SJCRH30 (cell line): Measurements from ENCODE around the gene GARNL3. TPM values are rescaled to one million over a fixed set of nuclear protein-coding genes. Genes with fewer than 3 reads are reported as not detected.

ENCODE experiments used
- DNase-seq, 2 experiments: peaks; one replicate each; pipeline ENCODE4 v3.0.0-alpha.2; 2015 to 2020
- H3K27ac ChIP-seq: fragments of 250-450 bp; sonication (Bioruptor Pico); 2 replicates; pipeline ENCODE4 v1.5.1; 2020; ENCODE audit warnings: mild to moderate bottlenecking, moderate library complexity
- H3K27me3 ChIP-seq: fragments of 250-450 bp; sonication (Bioruptor Pico); 2 replicates; pipeline ENCODE4 v1.5.1; 2020; ENCODE audit warnings: mild to moderate bottlenecking, moderate library complexity
- H3K36me3 ChIP-seq: fragments of 250-450 bp; sonication (Bioruptor Pico); 2 replicates; pipeline ENCODE4 v1.5.1; 2020; ENCODE audit warnings: mild to moderate bottlenecking, moderate library complexity
- H3K4me1 ChIP-seq: fragments of 250-450 bp; sonication (Bioruptor Pico); 2 replicates; pipeline ENCODE4 v1.5.1; 2020; ENCODE audit warnings: mild to moderate bottlenecking, moderate library complexity
- H3K4me3 ChIP-seq: fragments of 250-450 bp; sonication (Bioruptor Pico); 2 replicates; pipeline ENCODE4 v1.5.1; 2020; ENCODE audit warnings: mild to moderate bottlenecking, moderate library complexity
- H3K9me3 ChIP-seq: fragments of 250-450 bp; sonication (Bioruptor Pico); replicated peaks from 2 replicates; pipeline ENCODE4 v1.5.1; 2020; ENCODE audit warnings: mild to moderate bottlenecking, moderate library complexity
- total RNA-seq: library from RNA; depleted of rRNA; stranded (reverse); fragments of >200 nt; shearing (Covaris generic); gene quantifications from 2 replicates; pipeline ENCODE4 v1.2.3, GENCODE V29; 2014; rRNA removed

GARNL3 gene
- total RNA-seq, 1 experiment from 2014 or later = 4.6 TPM

DNA sequence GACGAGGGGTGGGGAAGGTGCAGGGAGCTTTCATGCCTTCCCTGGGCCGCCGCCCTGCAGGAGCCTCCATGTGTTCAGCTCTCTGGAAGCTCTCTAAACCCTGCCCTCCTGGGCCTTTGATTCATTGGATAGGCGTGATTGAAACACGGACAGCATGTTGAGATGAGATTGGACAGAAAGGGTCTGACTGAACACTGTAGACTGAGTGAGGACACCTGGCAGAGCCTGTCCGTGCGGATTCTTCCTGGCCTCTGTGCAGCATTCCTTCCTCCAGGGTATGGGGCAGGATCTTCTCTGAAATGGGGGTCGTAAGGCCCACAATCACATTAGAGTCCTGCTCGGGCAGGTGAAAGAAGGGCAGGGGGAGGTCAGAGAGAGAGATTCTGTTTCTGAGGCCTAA is 173.8 kb downstream of the GARNL3 start:
- no peak overlapping the region for H3K27ac ChIP-seq
- no peaks in the 10 kb centered on the region for H3K27me3 ChIP-seq
- H3K4me3 ChIP-seq = no peak overlapping the region
- H3K4me1 ChIP-seq = no peaks in the 10 kb centered on the region
- DNase-seq = no peak
- H3K9me3 ChIP-seq = no peaks in the 10 kb centered on the region
- H3K36me3 ChIP-seq = peaks cover 91% of the 10 kb centered on the region

Other genes starting within 250 kb of the GARNL3 start
- gene ANGPTL2, start 142.1 kb upstream of the GARNL3 start, total RNA-seq = 21.1 and 21.3 TPM in 2 replicates
- gene SLC2A8, start 132.4 kb downstream of the GARNL3 start, total RNA-seq = 13.1 and 16.7 TPM in 2 replicates
- 11.7 and 12.1 TPM in 2 replicates for gene ZNF79, start 159.6 kb downstream of the GARNL3 start, total RNA-seq
- 4,429 and 4,439 TPM in 2 replicates for gene RPL12, start 186.6 kb downstream of the GARNL3 start, total RNA-seq
- gene LRSAM1, start 186.7 kb downstream of the GARNL3 start, total RNA-seq = 5.8 and 7.3 TPM in 2 replicates